Measurements from ENCODE around the gene ARGLU1.

- TF ChIP-seq EZH2 (IDR thresholded peaks at IDR 0.05) (no peak), POLR2AphosphoS5 (IDR thresholded peaks at IDR 0.05; ENCODE audit: borderline replicate concordance, low read depth, low read length) (no peak)
Observed at GRCh38 chr13:106530171-106530851, 37.6 kb downstream of the ARGLU1 start.

All from SK-N-MC (cell line).